Measurements from ENCODE around the gene MMP11.
A peak's percentile ranks its signal among the peaks of the same experiment; 100 is the strongest.
"Not testable (repeated sequence)": the region's sequence is repeated elsewhere in the genome, so short reads cannot be mapped to it uniquely, and the experiment has no call there.

The MMP11 gene

GRCh38 chr22:23772649-23773473, at the start of gene MMP11:
MMP11 (plus strand) TSS chr22:23772849; CDS start chr22:23772871, 22 bp downstream.
- peak in 1 of 3 experiments; percentile 33 for DNase-seq (ENCODE audit: low read depth in 2 of 3, low spot score in 2 of 3)

GRCh38 chr22:23728108-23728507, 44.5 kb upstream of the MMP11 start:
- DNase-seq (ENCODE audit: low read depth in 2 of 3, low spot score in 2 of 3) = not testable (repeated sequence)

- DNase-seq (ENCODE audit: low read depth in 2 of 3, low spot score in 2 of 3) = no peak
These were observed 35.0 kb upstream of the MMP11 start for GRCh38 chr22:23737696-23738095.

DNA sequence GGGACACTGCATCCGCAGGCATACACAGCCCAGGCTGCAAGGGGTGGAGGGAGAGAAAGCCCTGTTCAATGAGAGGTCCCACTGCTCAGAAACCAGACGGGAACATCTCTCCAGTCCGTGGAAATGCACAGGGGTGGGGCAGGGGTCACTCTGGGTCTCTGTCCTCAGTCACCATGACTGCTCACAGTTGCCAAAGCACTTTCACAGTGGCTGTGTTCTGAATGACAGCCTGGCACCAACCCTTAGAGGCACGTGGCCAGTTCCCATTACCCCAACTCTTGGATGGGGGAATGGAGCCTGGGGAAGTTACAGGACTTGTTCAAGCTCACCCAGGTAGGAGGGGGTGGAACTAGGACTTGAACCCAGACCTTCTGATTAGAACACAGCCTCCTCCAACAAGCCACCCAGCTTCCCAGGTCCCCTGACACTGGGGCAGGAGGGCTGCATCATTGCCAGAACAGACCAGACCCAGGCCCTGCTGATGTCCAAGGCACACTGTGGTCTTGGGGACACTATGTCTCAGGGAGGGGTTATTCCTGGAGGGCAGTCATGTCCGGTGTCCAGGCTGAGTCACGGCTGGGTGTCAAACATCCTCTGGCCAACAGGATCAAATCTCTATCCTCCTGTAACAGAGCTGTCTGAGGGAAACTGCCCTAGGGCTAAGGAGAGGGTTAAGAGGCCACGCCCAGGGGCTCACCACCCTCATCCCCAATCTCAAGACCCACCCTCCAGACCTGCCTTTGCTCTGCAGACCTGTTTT, 30.0 kb upstream of the MMP11 start:
- DNase-seq (ENCODE audit: low read depth in 2 of 3, low spot score in 2 of 3) = no peak

DNA sequence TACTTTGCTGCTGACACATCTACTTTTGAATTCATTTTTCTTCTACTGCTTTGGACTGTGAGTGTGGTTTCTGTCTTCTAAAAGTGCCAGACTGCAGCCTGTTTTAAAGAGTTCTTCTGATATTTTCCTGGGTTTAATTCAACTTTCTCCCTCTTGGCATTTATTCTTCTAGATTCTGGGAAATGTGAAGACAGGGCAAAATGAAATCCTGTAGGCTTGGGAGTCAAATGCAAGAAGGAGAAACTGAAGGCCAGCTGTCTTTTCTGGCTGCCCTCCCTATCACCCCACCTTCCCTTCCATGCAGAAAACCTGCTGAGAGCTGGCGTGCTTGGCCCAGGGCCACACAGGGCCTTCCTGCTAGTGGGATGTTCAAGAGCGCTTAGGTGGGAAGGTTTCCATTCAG, 29.3 kb upstream of the MMP11 start:
- DNase-seq (ENCODE audit: low read depth in 2 of 3, low spot score in 2 of 3) = no peak

DNA sequence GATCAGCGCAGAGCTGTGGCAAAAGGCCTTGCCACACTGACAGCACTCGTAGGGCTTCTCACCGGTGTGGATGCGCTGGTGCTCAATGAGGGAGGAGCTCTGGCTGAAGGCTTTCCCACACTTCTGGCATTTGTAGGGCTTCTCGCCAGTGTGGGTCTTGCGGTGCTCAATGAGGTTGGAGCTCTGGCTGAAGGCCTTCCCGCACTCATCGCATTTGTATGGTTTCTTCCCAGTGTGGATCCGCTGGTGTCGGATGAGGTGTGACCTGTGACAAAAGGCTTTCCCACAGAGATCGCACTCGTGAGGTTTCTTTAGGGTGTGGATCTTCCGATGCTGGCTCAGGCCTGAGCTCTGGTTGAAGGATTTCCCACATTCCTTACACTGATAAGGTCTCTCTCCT, 28.6 kb upstream of the MMP11 start:
- no peak for DNase-seq (ENCODE audit: low read depth in 2 of 3, low spot score in 2 of 3)

DNA sequence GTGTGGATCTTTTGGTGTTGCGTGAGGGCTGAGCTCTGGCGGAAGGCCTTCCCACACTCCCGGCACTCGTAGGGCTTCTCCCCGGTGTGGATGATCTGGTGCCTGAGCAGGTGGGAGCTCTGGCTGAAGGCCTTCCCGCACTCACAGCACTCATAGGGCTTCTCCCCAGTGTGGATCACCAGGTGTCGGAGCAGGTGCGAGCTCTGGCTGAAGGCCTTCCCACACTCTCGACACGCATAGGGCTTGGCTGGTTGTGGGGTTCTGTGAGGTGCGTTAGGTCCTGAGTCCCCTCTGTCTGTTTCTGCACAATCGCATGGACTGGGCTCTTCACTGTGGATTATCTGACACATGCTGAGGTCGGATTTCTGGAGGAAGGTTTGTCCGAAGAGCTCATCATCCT, 28.2 kb upstream of the MMP11 start:
- no peak for DNase-seq (ENCODE audit: low read depth in 2 of 3, low spot score in 2 of 3)

DNA sequence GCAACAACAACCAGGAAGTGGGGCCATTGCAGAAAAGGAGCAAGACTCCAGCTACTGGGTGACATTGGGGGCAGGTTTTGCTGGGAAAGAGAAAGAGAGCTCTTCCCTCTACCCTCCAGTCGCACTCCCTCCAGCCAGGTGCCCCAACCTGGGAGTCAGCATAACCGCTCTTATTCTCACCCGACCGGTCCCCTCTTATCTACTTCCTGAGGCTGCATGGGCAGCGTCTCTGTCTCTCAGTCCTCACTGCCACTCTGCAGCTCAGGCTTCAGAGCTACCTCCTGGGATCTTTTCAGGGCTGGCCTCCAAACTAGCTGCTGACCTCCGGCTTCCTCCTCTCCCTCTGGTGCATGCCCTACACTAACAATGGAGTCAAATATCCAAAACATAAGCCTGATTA, 26.9 kb upstream of the MMP11 start:
- DNase-seq (ENCODE audit: low read depth in 2 of 3, low spot score in 2 of 3) = no peak

DNA sequence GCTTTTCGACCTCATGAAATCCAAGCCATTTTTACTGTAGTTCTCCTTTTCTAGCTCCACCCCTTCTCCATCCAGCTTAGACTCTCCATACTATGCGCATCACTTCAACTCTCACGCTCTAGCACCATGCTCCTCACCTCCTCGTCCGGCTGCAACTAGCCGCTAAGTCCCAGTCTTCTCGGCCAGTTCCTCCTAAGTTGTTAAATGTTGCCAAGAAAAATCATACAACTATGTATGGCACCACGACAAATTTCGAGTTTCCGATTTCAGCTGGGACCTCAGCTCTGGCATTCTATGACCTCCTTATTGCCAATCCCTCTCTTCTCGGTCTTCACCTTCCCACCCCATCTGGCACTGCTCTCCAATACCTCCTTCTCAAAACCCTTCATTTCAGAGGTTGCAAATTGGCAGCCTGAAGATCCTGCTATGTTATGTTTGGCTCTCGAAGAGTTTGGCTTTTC, 22.8 kb upstream of the MMP11 start:
- DNase-seq (ENCODE audit: low read depth in 2 of 3, low spot score in 2 of 3) = no peak

- no peak for DNase-seq (ENCODE audit: low read depth in 2 of 3, low spot score in 2 of 3)
These were observed 22.3 kb upstream of the MMP11 start for GRCh38 chr22:23750367-23750713.

DNA sequence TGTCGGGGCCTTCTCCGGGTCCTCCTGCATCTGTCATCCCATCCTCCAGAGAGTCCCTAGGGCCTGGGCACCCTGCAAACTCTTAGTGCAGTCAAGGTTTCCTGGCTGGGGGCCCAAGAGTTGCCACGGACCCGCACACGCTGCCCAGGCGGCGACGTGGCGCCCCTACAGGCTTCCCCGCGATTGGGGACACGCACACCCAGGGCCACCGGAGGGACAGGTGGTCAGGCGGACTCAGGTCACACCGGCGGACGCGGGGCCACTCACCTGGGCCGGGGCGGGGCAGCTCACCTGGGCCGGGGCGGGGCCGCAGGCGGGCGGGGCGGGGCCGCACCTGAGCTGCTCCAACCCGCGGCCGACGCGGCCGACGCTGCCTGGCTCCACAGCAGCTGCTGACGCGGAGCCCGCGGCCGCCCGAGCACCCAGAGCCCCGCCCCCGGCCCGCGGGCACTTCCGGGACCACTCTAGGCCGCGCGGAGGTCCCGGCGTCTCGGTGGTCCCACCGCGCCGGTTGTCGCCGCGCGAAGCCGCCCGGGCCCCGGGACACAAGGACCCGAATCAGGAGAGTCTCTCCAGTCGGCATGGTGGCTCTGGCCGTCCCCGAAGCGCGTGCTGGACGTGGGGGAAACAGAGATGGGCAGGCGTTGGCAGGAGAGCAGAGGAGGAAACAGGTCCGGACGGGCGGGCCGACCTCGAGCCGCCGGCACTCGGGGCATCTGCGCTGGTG, 21.8 kb upstream of the MMP11 start, which contains the start of gene ZNF70:
ZNF70 (minus strand) TSS at position 399 of the 727 bp plus-strand sequence. CDS start 5,972 bp downstream, outside the sequence.
- peak; percentile 58 to 77 (median 71) for DNase-seq (ENCODE audit: low read depth in 2 of 3, low spot score in 2 of 3)

- no peak for DNase-seq (ENCODE audit: low read depth in 2 of 3, low spot score in 2 of 3)
These were observed 21.1 kb upstream of the MMP11 start for GRCh38 chr22:23751441-23751996.

GRCh38 chr22:23752090-23752691, 20.5 kb upstream of the MMP11 start:
- DNase-seq (ENCODE audit: low read depth in 2 of 3, low spot score in 2 of 3) = no peak

DNA sequence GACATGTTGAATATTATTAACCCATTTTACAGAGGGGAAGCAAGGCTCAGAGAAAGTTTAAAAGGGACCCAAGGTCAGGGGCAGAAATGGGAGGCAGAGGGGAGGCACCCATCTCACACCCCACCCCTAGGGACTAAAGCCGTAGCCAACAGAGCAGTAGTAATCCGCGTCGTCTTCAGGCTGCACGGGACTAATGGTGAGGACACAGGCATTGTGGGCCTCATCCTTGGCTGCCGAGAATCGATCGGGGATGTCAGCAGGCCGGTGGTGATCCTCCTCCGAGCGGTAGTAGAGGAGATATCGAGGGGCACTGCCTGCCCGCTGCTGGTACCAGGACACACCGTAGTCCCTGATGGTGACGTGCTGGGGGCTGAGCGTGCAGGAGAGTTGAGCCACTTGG, 19.9 kb upstream of the MMP11 start:
- no peak for DNase-seq (ENCODE audit: low read depth in 2 of 3, low spot score in 2 of 3)

GRCh38 chr22:23753385-23753784, 19.3 kb upstream of the MMP11 start:
- DNase-seq (ENCODE audit: low read depth in 2 of 3, low spot score in 2 of 3) = no peak

DNA sequence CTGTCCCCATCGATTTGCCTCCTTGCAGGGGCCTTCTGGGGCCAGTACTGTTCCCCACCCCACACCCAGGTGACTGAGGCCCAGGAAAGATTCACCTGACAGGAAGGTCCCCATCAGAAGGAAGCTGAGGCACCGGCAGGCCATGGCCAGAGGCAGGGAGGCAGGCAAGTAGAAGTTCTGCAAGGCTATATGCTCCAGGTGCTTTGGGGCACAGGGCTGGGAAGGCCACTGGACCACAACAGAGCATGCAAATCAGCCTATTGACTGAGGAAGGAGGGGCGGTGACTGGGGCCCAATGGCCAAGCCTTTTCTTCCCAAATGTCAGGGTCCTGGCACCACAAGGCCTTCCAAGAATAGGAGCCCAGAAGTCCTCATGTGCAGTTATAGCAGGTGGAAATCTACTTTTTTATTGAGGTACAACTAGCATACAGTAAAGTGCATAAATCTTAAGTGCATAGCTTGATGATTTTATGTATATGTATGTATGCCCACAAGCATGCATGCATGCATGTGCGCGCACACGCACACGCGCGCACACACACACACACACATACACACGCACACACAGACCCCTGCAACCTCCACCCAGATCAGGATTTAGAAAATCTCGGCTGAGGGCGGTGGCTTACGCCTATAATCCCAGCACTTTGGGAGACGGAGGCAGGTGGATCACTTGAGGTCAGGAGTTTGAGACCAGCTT, 18.3 kb upstream of the MMP11 start, which contains the start of gene VPREB3:
VPREB3 (minus strand) TSS at position 206 of the 700 bp plus-strand sequence; CDS start at position 144, 62 bp downstream.
- no peak for DNase-seq (ENCODE audit: low read depth in 2 of 3, low spot score in 2 of 3)

GRCh38 chr22:23754980-23755636, 17.5 kb upstream of the MMP11 start:
- DNase-seq (ENCODE audit: low read depth in 2 of 3, low spot score in 2 of 3) = no peak

- DNase-seq (ENCODE audit: low read depth in 2 of 3, low spot score in 2 of 3) = no peak
These were observed 16.9 kb upstream of the MMP11 start for GRCh38 chr22:23755711-23756110.

DNA sequence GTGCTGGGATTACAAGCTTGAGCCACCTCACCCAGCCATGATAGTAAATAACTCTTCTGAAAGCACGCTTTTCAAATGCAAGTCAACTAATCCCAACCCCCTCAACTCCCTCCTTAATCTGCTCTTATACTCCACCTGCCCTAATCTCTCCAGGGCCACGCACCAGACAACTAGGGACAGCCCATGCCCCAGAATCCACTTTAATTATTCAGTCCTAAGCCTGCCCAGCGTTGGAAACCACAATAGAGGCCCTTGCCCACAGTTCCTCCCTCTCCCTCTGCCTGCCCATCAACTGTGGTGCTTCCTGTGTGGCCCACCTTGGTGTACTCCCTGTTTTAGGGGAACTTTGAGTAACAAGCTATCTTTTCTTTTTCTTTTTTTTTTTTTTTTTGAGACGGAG, 15.8 kb upstream of the MMP11 start:
- DNase-seq (ENCODE audit: low read depth in 2 of 3, low spot score in 2 of 3) = no peak

DNA sequence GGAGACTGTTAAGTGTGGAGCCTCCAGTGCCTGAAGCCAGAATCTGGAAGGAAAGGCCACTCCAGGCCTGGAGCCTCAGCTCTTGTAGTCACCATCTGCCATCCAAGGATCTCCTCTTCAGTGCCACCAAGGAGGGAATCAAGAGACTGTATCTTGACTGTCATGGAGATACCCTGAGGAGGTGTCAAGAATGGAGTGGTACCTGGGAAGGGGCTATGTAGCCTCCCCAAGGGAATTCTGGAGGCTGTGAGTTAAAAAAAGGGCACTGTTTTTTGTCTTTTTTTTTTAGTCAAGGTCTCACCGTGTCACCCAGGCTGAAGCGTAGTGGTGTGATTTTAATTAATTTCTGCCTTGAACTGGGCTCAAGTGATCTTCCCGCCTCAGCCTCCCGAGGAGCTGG, 13.1 kb upstream of the MMP11 start:
- no peak for DNase-seq (ENCODE audit: low read depth in 2 of 3, low spot score in 2 of 3)

Measured in activated CD8-positive, alpha-beta memory T cell treated with anti-CD3 and anti-CD28 coated beads for 48 hours (primary cell).